COLO829 (cell line): Measurements from ENCODE around the gene LIPM.

ENCODE experiments used
- DNase-seq: peaks from one replicate; pipeline ENCODE4 v3.0.0; 2012; ENCODE audit warnings: low spot score

Gene LIPM

GRCh38 chr10:88838766-88839350 is 36.3 kb downstream of the LIPM start:
- DNase-seq, result no peak

GRCh38 chr10:88840104-88840503 is 37.6 kb downstream of the LIPM start:
- no peak for DNase-seq

- no peak for DNase-seq
These were observed 38.4 kb downstream of the LIPM start for GRCh38 chr10:88840881-88841280.

GRCh38 chr10:88841316-88842111 is 39.0 kb downstream of the LIPM start:
- DNase-seq, result no peak

- DNase-seq, result no peak
These were observed 40.6 kb downstream of the LIPM start for GRCh38 chr10:88843171-88843570.

GRCh38 chr10:88848499-88848898 is 46.0 kb downstream of the LIPM start:
- DNase-seq, result peak; percentile 35

GRCh38 chr10:88849234-88849633 is 46.7 kb downstream of the LIPM start:
- DNase-seq, result no peak

- no peak for DNase-seq
These were observed 48.2 kb downstream of the LIPM start for GRCh38 chr10:88850712-88851111.

GRCh38 chr10:88851706-88852105 is 49.2 kb downstream of the LIPM start, which contains the start of gene ANKRD22:
ANKRD22 (minus strand) TSS chr10:88851844; CDS start chr10:88851607, 237 bp downstream.
- no peak for DNase-seq

GRCh38 chr10:88852327-88852726 is 49.8 kb downstream of the LIPM start:
- no peak for DNase-seq

- no peak for DNase-seq
These were observed 50.8 kb downstream of the LIPM start for GRCh38 chr10:88853155-88853881.

- no peak for DNase-seq
These were observed 52.2 kb downstream of the LIPM start for GRCh38 chr10:88854684-88855083.

GRCh38 chr10:88857831-88858230 is 55.3 kb downstream of the LIPM start:
- no peak for DNase-seq

GRCh38 chr10:88858491-88858890 is 56.0 kb downstream of the LIPM start:
- no peak for DNase-seq

GRCh38 chr10:88861036-88861435 is 58.5 kb downstream of the LIPM start:
- DNase-seq, result no peak

GRCh38 chr10:88865281-88865876 is 62.8 kb downstream of the LIPM start:
- no peak for DNase-seq

- no peak for DNase-seq
These were observed 63.9 kb downstream of the LIPM start for GRCh38 chr10:88866454-88866853.

- no peak for DNase-seq
These were observed 67.6 kb downstream of the LIPM start for GRCh38 chr10:88870089-88870488.
